HK-2 (cell line): ENCODE measurements around the gene TTK.

Experiments used
- DNase-seq: peaks from one replicate; pipeline ENCODE4 v3.0.0-alpha.2; 2018; ENCODE audit not compliant: unreplicated experiment

The TTK gene

GRCh38 chr6:80004173-80005072 is at the start of gene TTK:
TSS of gene TTK (plus strand) at chr6:80004649. CDS start at chr6:80005844, 1,195 bp downstream.
- peak; percentile 91 for DNase-seq

DNA sequence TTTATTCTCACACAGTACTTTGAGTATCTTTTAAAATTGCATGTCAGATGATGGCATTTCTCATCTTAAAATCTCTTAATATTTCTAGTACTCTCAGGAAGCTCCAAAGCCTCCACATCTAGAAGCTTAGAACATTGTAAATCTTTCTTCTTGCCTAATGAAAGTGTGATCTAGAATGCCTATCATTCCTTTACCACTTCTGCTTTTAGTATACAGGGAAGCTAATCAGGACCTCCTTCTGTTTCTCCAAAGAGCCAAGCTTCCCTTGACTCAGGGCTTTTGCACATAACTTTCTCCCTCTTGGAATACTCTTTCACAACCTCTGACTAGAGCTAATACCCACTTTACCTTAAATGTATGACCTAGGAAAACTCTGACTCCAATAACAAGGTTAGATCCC is 49.6 kb upstream of the TTK start:
- no peak for DNase-seq

DNA sequence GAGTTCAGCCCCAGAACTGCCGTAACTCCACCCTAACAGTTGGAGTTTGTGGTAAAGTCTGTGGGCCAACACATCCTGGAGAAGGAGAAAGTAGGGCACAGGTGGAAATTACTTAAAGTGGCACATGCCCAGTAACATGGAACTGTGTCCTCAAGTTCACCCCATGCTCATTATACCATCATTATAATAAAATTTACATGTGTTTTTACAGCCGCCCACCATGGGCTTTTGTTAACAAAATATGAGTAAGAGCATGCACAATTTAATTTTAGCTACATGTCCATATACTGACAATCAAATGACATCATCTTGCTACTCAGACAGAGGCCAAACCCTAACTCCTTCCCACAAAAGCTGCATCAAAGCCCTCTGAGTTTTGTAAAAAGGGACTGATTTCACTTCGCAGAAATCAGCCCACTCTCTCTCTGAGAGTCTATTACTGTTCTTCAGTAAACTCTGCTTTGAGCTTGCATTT is 39.8 kb upstream of the TTK start:
- no peak for DNase-seq

DNA sequence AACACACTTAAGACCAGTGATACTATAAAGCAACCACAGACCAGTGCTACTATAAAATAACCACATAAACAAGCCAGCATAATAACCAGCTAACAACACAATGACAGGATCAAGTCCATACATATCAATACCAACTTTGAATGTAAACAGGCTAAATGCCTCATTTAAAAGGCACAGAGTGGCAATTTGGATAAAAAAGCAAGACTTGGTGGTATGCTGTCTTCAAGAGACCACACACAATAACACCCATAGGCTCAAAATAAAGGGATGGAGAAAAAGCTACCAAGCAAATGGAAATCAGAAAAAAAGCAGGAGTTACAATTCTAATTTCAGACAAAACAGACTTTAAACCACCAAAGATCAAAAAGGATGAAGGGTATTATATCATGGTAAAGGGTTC is 37.3 kb upstream of the TTK start:
- DNase-seq = no peak

DNA sequence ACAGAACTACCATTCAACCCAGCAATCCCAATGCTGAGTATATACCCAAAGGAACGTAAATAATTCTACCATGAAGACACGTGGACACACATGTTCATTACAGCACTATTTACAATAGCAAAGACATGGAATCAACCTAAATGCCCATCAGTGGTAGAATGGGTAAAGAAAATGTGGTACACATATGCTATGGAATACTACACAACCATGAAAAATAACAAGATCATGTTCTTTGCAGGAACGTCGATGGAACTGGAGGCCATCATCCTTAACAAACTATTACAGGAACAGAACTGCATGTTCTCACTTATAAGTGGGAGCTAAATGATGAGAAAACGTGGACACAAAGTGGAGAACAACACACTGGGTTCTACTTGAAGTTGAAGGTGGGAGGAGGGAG is 34.7 kb upstream of the TTK start:
- no peak for DNase-seq

DNA sequence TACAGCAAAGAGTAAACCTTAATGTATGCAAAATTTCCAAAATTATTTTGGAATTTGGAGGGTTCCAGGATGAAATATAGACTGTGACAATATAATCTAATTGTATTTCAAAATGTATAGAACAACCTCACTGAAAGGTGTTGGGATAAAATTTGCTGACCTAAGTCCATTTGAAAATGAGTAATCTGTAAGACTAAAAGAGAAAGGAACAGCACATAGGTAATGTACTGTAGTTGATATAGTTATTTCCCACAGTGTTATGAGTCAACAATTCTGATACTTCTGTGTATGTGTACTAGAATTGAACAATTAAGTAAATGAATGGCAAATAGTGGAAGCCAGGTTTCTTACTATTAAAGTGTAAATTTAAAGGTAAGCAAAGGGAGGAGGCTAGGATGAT is 33.3 kb upstream of the TTK start:
- no peak for DNase-seq

GRCh38 chr6:79981652-79982051 is 22.8 kb upstream of the TTK start:
- DNase-seq = no peak

DNA sequence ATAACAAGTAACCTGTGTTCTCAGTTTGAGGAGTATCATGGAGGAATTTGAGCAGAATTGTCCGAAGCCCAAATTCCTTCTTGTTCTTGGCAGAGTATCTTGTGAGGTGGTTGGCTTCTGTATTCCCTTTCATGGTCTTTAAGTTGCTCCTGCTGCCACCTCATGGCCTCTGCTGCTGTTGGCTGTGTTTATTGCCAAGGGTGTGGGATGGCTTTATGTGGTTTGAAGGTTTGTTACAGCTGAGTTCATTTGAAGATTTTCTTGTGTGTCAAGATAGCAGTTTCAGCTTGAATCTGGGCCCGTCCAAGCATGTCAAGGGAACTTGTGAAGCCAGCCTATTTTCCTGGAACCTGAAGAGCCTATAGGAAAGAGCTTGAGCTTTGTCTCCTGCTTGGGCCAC is 20.2 kb upstream of the TTK start:
- DNase-seq = peak; percentile 31

GRCh38 chr6:79985128-79985527 is 19.3 kb upstream of the TTK start:
- DNase-seq = no peak

DNA sequence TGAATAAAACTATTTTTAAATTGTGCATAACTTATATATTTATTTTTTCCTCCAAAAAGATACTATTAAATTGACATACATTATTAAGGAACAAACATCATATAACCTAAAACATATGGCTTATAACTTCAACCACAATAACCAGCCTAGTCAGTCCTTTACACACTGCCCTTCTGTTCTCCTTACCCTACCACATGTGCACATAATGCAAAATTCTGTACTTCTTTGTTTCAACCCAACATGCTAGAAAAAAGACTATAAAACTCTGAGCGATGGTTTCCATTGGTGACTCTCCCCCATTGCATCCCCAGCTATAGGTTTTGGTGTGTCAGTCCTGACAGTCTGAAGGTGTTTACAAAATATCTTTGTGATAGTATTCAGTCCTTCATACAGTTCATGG is 14.8 kb upstream of the TTK start:
- DNase-seq = no peak

DNA sequence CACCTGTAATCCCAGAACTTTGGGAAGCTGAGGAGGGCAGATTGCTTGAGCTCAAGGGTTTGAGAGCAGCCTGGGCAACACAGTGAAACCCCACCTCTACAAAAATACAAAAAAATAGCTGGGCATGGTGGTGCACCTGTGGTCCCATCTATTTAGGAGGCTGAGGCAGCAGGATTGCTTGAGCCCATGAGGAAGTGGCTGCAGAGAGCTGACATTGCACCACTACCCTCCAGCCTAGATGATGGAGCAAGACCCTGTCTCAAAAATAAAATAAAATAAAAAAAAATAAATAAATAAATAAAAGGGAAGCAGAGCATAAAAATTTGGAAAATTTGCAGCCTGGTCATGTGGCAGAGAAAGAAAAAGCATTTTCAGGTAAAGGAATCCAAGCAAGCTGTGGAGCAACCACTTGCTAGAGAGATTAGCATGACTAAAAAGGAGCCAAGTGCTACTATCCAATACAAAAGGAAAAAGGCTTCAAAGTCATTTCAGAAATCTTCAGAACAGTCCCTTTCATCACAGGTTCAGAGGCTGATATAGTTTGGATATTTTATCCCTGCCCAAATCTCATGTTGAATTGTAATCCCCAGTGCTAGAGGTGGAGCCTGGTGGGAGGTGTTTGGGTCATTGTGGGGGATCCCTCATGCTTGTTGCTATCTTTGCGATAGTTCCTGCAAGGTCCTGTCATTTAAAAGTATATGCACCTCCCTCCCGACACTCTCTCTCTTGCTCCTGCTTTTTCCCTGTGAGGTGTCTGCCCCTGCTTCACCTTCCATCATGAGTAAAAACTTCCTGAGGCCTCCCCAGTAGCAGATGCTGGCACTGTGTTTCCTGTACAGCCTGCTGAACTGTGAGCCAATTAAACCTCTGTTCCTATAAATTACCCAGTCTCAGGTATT is 11.2 kb upstream of the TTK start:
- DNase-seq = no peak

- DNase-seq = no peak
These were observed 10.5 kb upstream of the TTK start for GRCh38 chr6:79993911-79994309.

DNA sequence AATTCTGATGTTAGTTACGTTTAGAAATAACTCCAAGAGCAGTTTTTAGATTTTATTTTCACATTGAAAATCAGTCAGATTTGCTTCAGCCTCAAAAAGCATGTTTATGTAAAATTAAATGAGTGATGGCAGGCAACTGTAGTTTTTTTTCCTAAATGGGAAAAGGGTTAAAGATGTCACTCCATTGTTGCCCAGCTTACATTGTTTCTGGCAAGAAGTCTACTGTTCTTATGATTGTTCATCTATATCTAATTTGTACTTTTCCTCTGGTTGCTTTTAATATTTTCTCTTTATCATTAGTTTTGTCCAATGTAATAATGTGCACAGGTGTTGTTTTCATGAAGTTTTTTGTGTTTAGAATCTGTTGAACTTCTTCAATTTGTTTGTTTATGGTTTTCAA is 6.7 kb upstream of the TTK start:
- DNase-seq = no peak

- no peak for DNase-seq
These were observed 3.1 kb upstream of the TTK start for GRCh38 chr6:80001337-80001736.

DNA sequence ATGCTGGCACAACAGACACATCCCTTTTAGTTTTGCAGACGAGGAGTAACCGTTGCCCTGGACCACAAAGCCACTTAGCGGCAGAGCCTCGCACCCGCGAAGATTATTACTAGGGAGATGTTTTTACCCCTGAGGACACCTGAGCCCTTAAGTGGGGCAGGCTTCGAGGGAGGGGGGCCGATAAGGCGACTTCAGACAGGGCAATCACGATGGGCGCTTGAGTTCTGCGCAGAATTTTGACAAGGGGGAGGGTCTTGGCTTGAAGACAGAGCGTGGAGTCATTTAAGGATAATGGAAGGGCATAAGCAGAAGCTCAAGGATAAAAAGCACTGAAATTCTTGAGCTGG is 650 bp upstream of the TTK start:
- no peak for DNase-seq

DNA sequence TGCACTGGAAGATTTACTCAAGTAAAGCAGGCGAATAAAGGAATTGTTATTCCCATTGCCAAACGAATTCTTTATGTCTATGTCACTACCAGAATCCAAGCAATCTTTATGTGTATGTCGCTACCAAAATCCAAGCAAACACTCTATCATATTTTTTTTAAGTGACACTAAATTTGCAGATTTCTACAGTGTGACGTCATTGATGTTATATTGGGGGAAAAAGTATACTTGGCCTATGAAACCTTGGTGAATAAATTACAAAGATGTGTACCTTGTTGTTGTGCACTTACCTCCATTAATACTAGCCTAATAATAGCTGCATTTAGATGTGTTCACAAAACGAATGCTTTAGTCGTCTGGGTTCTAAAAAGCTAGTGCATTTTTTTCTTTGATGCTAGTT is 957 bp downstream of the TTK start:
- no peak for DNase-seq

GRCh38 chr6:80006541-80006940 is 2.1 kb downstream of the TTK start:
- DNase-seq = no peak

DNA sequence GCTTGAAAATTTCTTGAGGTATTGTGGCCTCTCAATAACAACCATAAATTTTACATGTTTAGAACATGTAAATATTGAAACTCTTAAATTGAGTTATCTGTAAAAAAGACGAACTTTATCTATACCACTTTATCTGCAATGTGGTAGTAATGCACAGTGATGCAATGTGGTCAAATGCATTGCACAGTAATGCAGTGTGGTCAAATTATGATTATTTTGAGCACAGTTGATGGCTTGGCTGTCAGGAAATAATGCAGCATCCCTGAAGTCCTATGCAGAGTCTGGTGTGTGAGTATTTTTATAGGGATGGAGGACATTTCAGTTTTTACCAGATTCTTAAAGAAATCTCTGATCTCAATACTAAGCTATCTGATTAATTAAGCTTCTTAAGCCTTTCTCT is 5.1 kb downstream of the TTK start:
- no peak for DNase-seq

DNA sequence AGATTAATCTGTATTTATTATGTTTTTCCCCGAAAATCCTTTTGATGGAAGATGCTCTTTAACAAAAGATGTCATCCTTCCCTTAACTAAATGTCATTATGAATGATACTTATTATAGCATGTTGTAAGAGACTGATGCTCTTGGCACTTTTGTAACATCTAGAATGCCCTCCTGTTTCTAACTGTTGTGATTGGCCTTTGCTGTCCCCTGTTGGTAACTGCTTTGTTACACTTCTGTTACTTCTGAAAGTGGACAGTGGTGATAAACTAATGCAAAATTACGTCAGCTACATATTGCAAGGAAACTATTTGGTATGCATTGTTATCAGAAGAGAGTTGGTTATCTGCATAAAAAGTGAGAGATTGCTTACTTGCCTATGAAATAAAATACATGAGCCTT is 5.8 kb downstream of the TTK start:
- DNase-seq = no peak

GRCh38 chr6:80015839-80016435 is 11.5 kb downstream of the TTK start:
- DNase-seq = no peak

GRCh38 chr6:80020381-80021120 is 16.1 kb downstream of the TTK start:
- no peak for DNase-seq

- DNase-seq = no peak
These were observed 16.7 kb downstream of the TTK start for GRCh38 chr6:80021131-80021530.
